Measurements from ENCODE around the gene FNDC11. TPM values are rescaled to one million over a fixed set of nuclear protein-coding genes. Genes with fewer than 3 reads are reported as not detected.
"Not testable (repeated sequence)": the region's sequence is repeated elsewhere in the genome, so short reads cannot be mapped to it uniquely, and the experiment has no call there.

FNDC11 gene
- 1 to 10 TPM in 2 of 3 donors, under 1 TPM in 1; 0.95 to 1.6 (median 1.0) TPM for polyA plus RNA-seq (ENCODE audit: insufficient read length in 3 of 3)
- long read RNA-seq, donor 1, partial matches to known transcripts = 0 of 1 reads
- long read RNA-seq, donor 1, other reads (novel, unspliced or antisense) = 0 of 1 reads
- long read RNA-seq, donor 2, partial matches to known transcripts = 0 of 1 reads
- long read RNA-seq, donor 2, other reads (novel, unspliced or antisense) = 0 of 1 reads
- long read RNA-seq, donor 3, partial matches to known transcripts = 0 of 1 reads
- long read RNA-seq, donor 3, other reads (novel, unspliced or antisense) = 0 of 1 reads
- long read RNA-seq, donor 4, partial matches to known transcripts = 0 of 1 reads
- long read RNA-seq, donor 4, other reads (novel, unspliced or antisense) = 0 of 1 reads
- long read RNA-seq, donor 5, partial matches to known transcripts = 0 of 1 reads
- long read RNA-seq, donor 5, other reads (novel, unspliced or antisense) = 0 of 1 reads
- long read RNA-seq, donor 6, partial matches to known transcripts = 0 of 2 reads
- long read RNA-seq, donor 6, other reads (novel, unspliced or antisense) = 0 of 2 reads
- long read RNA-seq, donor 7, partial matches to known transcripts = 0 of 1 reads
- long read RNA-seq, donor 7, other reads (novel, unspliced or antisense) = 0 of 1 reads
- long read RNA-seq, donor 8 = 0 reads
- long read RNA-seq, donor 9 = 0 reads
- long read RNA-seq, donor 10, partial matches to known transcripts = 0 of 1 reads
- long read RNA-seq, donor 10, other reads (novel, unspliced or antisense) = 0 of 1 reads
- long read RNA-seq, donor 11 = 0 reads
- long read RNA-seq, donor 12 = 0 reads
- long read RNA-seq, donor 13, partial matches to known transcripts = 0 of 1 reads
- long read RNA-seq, donor 13, other reads (novel, unspliced or antisense) = 0 of 1 reads
- long read RNA-seq, donor 14 = 0 reads
- long read RNA-seq, donor 15 = 0 reads
- long read RNA-seq, donor 16, transcript FNDC11-204 (1 exons, 2,954 nt) = major isoform, 5 of 5 reads
- long read RNA-seq, donor 16, partial matches to known transcripts = 0 of 5 reads
- long read RNA-seq, donor 16, other reads (novel, unspliced or antisense) = 0 of 5 reads

DNA sequence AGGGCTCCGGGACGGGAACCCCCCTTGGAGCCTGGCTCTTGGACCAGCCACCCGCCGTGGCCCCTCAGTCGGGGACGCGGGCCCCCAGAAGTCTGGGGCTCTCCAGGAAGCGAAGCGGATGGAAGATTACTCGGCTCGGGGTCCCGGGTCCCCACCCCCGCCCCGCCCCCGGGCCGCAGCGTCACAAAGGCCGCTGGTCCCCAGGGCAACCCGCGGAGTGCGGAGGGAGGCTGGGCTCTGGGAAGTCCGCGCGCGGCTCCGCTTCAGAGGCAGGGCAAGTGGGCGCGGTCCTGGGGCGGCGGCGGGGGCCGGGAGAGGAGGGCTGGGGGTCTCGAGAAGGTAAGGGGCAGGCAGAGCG is at the start of gene FNDC11:
Gene FNDC11, plus strand, starts transcription at position 227 of the 358 bp plus-strand sequence. CDS start 1,505 bp downstream, outside the sequence.
- DNase-seq (ENCODE audit: extremely low read depth in 1 of 11, low read depth in 9 of 11, low spot score in 4 of 11) = peak in 4 of 11 donors; percentile 54 to 64 (median 62)

DNA sequence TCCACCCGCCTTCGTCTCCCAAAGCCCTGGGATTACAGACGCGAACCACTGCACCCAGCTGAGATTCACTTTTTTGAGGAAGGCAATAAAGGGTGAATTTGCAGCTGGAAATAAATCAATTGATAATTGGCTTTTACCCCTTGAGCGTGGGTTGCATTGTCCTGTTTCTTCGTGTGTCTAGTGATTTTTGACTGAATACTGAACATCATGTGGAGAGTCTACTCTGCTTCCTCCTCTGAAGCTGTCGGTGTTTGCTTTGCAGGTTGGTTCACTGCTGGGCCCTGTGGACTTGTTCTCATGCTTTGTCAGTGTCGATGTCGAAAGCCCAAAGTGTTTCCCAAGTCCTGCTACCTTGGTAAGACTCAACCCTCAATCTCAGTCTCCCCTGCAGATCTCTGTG is 49.3 kb upstream of the FNDC11 start:
- no peak for DNase-seq (ENCODE audit: extremely low read depth in 1 of 11, low read depth in 9 of 11, low spot score in 4 of 11)

GRCh38 chr20:63505281-63505680 is 48.7 kb upstream of the FNDC11 start:
- no peak for DNase-seq (ENCODE audit: extremely low read depth in 1 of 11, low read depth in 9 of 11, low spot score in 4 of 11)

DNA sequence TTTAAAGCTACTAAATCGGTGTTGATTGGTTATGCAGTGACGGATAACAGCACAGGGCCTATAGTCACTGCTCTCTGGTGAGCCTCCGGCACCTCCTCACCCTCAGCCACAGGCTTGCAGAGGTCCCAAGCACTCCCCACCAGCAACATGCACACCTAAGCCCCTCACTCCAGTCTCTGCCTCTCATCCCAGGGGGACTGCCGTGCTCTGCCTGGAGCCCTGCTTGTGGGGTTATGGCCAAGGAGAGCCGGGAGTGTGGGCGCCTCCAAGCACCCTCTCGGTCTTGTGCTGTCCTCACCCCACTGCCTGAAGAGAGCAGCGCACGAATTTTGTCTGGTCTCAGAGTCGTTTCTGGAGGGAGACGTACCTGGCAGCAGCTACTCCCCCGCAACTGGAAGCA is 48.2 kb upstream of the FNDC11 start:
- no peak for DNase-seq (ENCODE audit: extremely low read depth in 1 of 11, low read depth in 9 of 11, low spot score in 4 of 11)

GRCh38 chr20:63507083-63507743 is 46.7 kb upstream of the FNDC11 start:
- no peak for DNase-seq (ENCODE audit: extremely low read depth in 1 of 11, low read depth in 9 of 11, low spot score in 4 of 11)

- no peak for DNase-seq (ENCODE audit: extremely low read depth in 1 of 11, low read depth in 9 of 11, low spot score in 4 of 11)
These were observed 45.7 kb upstream of the FNDC11 start for GRCh38 chr20:63508072-63508768.

- no peak for DNase-seq (ENCODE audit: extremely low read depth in 1 of 11, low read depth in 9 of 11, low spot score in 4 of 11)
These were observed 44.8 kb upstream of the FNDC11 start for GRCh38 chr20:63509088-63509564.

DNA sequence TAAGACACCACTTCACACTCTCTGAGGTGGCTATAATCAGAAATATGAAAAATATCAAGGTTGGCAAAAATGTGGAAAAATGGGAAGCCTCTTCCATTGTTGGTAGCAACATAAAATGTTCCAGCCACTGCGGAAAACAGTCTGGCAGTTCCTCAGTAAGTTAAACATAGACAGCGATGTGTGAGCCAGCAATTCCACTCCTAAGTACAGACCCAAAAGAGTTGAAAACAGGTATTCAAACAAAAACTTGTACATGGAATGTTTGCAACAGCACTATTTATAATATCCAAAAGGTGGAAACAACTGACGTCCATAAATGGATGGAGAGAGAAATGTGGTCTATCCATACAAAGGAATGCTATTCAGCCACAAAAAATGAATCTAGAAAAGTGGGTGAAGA is 40.8 kb upstream of the FNDC11 start:
- no peak for DNase-seq (ENCODE audit: extremely low read depth in 1 of 11, low read depth in 9 of 11, low spot score in 4 of 11)

GRCh38 chr20:63514520-63514919 is 39.4 kb upstream of the FNDC11 start:
- DNase-seq (ENCODE audit: extremely low read depth in 1 of 11, low read depth in 9 of 11, low spot score in 4 of 11) = not testable (repeated sequence)

- DNase-seq (ENCODE audit: extremely low read depth in 1 of 11, low read depth in 9 of 11, low spot score in 4 of 11) = no peak
These were observed 36.3 kb upstream of the FNDC11 start for GRCh38 chr20:63517376-63518309.

- DNase-seq (ENCODE audit: extremely low read depth in 1 of 11, low read depth in 9 of 11, low spot score in 4 of 11) = no peak
These were observed 35.6 kb upstream of the FNDC11 start for GRCh38 chr20:63518351-63518861.

DNA sequence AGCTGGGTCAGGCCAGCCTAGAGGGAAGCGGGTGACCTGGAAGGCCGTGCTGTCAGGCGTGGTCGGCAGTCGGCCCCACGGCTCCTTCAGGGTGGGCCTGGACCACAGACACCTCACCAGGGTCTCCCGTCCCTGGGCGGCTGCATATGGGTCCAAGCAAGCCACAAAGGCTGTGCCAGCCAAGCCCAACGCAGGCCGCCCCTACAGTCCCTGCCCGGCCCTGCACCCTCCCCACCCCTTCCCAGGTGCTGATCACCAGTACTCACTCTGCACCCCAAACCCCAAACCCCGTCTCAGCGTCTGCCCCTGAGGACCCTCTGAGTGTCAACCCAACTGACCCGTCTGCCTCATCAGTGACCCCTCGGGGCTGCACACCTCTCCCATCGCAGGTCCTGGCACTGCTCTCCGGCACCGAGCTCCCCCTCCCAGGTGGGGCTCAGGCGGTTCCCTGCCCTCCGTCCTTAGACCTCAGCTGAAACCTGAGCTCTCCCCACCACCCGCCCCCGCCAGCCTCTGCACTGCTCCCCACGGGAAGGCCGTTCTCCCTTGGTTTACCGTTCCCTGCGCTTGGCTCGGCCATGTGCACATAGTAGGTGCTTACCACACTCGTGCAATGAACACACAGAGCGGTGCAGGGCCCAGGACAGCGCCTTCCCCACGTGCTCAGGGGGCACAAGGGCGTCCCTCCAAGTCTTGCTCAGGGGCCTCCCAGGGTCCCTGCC is 34.9 kb upstream of the FNDC11 start:
- no peak for DNase-seq (ENCODE audit: extremely low read depth in 1 of 11, low read depth in 9 of 11, low spot score in 4 of 11)

- peak in 4 of 11 donors; percentile 41 to 61 (median 44) for DNase-seq (ENCODE audit: extremely low read depth in 1 of 11, low read depth in 9 of 11, low spot score in 4 of 11)
These were observed 34.1 kb upstream of the FNDC11 start for GRCh38 chr20:63519668-63520503.

DNA sequence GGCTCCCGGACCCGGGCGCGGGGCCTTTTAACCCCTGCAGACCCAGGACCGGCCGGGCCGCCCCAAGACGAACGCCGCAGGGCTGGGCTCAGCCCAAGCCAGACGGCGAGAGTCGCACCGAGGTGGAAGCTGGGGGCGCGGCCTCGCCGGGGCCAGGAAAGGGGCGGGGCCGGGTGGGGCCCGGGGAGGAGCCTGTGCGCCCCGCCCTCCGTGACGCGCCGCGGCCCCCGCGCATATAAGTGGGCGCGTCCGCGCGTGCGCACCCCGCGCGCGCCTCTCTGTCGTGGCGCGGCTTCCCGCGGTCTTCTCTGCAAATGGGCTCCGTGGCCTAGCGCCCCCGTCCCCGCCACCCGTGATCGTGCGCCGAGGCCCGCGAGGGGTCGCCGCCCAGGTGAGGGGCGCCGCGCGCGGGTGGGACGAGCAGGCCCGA is 33.4 kb upstream of the FNDC11 start, which contains the start of gene PPDPF:
Gene PPDPF, plus strand, starts transcription at position 262 of the 430 bp plus-strand sequence. CDS start 544 bp downstream, outside the sequence.
- peak in 9 of 11 donors; percentile 60 to 87 (median 78) for DNase-seq (ENCODE audit: extremely low read depth in 1 of 11, low read depth in 9 of 11, low spot score in 4 of 11)

GRCh38 chr20:63520934-63521601 is 32.9 kb upstream of the FNDC11 start:
- DNase-seq (ENCODE audit: extremely low read depth in 1 of 11, low read depth in 9 of 11, low spot score in 4 of 11) = peak in 7 of 11 donors; percentile 59 to 75 (median 65)
